IPS DF 4.7 (cell line): ENCODE results near the gene MEIOSIN.

Experiments
- DNase-seq: peaks from one replicate; pipeline ENCODE4 v3.0.0-alpha.2; 2013; ENCODE audit warnings: low spot score; ENCODE audit errors: extremely low read depth

Gene MEIOSIN

GRCh38 chr19:45779231-45780145 is 46.2 kb downstream of the MEIOSIN start:
- no peak for DNase-seq

GRCh38 chr19:45780146-45780447 is 46.9 kb downstream of the MEIOSIN start:
- DNase-seq = no peak

- no peak for DNase-seq
Observed at GRCh38 chr19:45780448-45781213, 47.4 kb downstream of the MEIOSIN start.

- no peak for DNase-seq
Observed at GRCh38 chr19:45781214-45782161, 48.2 kb downstream of the MEIOSIN start.

GRCh38 chr19:45782162-45782691 is 49.0 kb downstream of the MEIOSIN start, which contains the start of gene DMPK:
TSS of gene DMPK (minus strand) at chr19:45782490. CDS start at chr19:45782352, 138 bp downstream.
- DNase-seq = no peak

GRCh38 chr19:45782820-45783785 is 49.9 kb downstream of the MEIOSIN start:
- DNase-seq = no peak

GRCh38 chr19:45784096-45784495 is 50.9 kb downstream of the MEIOSIN start:
- DNase-seq = no peak

- no peak for DNase-seq
Observed at GRCh38 chr19:45785097-45785496, 51.9 kb downstream of the MEIOSIN start.

- DNase-seq = no peak
Observed at GRCh38 chr19:45785781-45786532, 52.7 kb downstream of the MEIOSIN start.

GRCh38 chr19:45786533-45786894 is 53.3 kb downstream of the MEIOSIN start:
- DNase-seq = no peak

GRCh38 chr19:45789035-45789786 is 56.0 kb downstream of the MEIOSIN start:
- DNase-seq = no peak

GRCh38 chr19:45790942-45791341 is 57.7 kb downstream of the MEIOSIN start:
- DNase-seq = no peak

GRCh38 chr19:45791744-45792469 is 58.7 kb downstream of the MEIOSIN start:
- no peak for DNase-seq

GRCh38 chr19:45792470-45793177 is 59.4 kb downstream of the MEIOSIN start, which contains the start of gene DMWD:
TSS of gene DMWD (minus strand) at chr19:45792845. CDS start at chr19:45792756, 89 bp downstream.
- DNase-seq = no peak

- DNase-seq = no peak
Observed at GRCh38 chr19:45793178-45793564, 59.9 kb downstream of the MEIOSIN start.

GRCh38 chr19:45793876-45794275 is 60.6 kb downstream of the MEIOSIN start:
- DNase-seq = no peak

GRCh38 chr19:45794627-45795026 is 61.4 kb downstream of the MEIOSIN start:
- DNase-seq = no peak
